ENCODE measurements around the gene KDF1.

DNA sequence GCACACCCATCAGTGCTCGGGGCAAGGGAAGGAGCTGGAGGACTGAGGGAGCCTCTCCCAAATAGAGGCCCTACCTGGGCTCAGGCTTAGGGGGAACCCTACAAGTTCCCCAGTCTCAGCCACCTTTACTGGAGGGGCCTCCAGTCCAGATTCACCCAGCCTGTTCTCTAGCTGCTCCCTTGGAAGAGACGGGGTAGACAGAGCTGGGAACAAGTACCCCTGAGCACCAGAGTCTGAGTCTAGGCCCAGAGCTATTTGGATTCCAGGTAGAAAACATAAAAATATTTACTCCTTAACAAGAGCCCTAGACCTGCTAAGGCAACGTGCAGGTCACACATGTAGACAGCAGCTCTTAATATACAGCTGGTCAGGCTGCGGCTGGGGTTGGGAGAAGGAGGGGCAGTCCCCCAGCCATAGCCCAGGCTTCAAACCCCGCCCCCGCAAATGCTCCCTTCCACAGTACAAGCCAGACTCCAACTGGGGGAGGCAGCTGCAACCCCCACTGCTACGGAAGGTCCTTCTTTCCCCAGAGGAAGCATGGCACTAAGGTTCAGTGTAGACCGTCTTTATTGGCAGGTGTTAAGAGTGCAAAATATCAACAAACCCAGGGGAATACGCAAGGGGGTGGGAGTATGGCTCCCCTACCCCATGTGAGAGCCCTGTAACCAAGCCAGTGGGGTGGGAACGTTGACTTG lies 44.4 kb upstream of the KDF1 start:
- TF ChIP-seq, protein P1, sequence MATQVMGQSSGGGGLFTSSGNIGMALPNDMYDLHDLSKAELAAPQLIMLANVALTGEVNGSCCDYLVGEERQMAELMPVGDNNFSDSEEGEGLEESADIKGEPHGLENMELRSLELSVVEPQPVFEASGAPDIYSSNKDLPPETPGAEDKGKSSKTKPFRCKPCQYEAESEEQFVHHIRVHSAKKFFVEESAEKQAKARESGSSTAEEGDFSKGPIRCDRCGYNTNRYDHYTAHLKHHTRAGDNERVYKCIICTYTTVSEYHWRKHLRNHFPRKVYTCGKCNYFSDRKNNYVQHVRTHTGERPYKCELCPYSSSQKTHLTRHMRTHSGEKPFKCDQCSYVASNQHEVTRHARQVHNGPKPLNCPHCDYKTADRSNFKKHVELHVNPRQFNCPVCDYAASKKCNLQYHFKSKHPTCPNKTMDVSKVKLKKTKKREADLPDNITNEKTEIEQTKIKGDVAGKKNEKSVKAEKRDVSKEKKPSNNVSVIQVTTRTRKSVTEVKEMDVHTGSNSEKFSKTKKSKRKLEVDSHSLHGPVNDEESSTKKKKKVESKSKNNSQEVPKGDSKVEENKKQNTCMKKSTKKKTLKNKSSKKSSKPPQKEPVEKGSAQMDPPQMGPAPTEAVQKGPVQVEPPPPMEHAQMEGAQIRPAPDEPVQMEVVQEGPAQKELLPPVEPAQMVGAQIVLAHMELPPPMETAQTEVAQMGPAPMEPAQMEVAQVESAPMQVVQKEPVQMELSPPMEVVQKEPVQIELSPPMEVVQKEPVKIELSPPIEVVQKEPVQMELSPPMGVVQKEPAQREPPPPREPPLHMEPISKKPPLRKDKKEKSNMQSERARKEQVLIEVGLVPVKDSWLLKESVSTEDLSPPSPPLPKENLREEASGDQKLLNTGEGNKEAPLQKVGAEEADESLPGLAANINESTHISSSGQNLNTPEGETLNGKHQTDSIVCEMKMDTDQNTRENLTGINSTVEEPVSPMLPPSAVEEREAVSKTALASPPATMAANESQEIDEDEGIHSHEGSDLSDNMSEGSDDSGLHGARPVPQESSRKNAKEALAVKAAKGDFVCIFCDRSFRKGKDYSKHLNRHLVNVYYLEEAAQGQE (IDR thresholded peaks at IDR 0.05), result no peak
- TF ChIP-seq TAF1 (conservative IDR thresholded peaks at IDR 0.05) (no peak), RAD21 (IDR thresholded peaks at IDR 0.05) (no peak), GABPA (IDR thresholded peaks at IDR 0.05 in 1 of 2, conservative IDR thresholded peaks at IDR 0.05 in 1 of 2) (no peak), YY1 (IDR thresholded peaks at IDR 0.05) (no peak), RXRA (IDR thresholded peaks at IDR 0.05) (no peak)
- TF ChIP-seq, protein P2, sequence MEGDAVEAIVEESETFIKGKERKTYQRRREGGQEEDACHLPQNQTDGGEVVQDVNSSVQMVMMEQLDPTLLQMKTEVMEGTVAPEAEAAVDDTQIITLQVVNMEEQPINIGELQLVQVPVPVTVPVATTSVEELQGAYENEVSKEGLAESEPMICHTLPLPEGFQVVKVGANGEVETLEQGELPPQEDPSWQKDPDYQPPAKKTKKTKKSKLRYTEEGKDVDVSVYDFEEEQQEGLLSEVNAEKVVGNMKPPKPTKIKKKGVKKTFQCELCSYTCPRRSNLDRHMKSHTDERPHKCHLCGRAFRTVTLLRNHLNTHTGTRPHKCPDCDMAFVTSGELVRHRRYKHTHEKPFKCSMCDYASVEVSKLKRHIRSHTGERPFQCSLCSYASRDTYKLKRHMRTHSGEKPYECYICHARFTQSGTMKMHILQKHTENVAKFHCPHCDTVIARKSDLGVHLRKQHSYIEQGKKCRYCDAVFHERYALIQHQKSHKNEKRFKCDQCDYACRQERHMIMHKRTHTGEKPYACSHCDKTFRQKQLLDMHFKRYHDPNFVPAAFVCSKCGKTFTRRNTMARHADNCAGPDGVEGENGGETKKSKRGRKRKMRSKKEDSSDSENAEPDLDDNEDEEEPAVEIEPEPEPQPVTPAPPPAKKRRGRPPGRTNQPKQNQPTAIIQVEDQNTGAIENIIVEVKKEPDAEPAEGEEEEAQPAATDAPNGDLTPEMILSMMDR (IDR thresholded peaks at IDR 0.05; ENCODE audit: low read depth, low read length, missing input control), result no peak
- TF ChIP-seq, protein P3, sequence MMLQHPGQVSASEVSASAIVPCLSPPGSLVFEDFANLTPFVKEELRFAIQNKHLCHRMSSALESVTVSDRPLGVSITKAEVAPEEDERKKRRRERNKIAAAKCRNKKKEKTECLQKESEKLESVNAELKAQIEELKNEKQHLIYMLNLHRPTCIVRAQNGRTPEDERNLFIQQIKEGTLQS (IDR thresholded peaks at IDR 0.05), result no peak
- TF ChIP-seq, protein P4, sequence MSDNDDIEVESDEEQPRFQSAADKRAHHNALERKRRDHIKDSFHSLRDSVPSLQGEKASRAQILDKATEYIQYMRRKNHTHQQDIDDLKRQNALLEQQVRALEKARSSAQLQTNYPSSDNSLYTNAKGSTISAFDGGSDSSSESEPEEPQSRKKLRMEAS (IDR thresholded peaks at IDR 0.05), result no peak
